Suprapubic skin (tissue), 4 donors: ENCODE data around the gene CMTM1.

Experiments used
- CTCF ChIP-seq, 2 donors: fragments of 200-600 bp in 1 of 2; fragments of 450-650 bp in 1 of 2; sonication (generic) in 1 of 2; IDR thresholded peaks; one replicate each; pipeline ENCODE4 v1.5.1; 2016 to 2019; ENCODE audit warnings: antibody characterized with exemption in 2 of 2, mild to moderate bottlenecking in 1 of 2, moderate library complexity in 1 of 2
- EP300 ChIP-seq: sonication (generic); formaldehyde crosslinking; IDR thresholded peaks from one replicate; pipeline ENCODE4 v1.6.1; 2017; ENCODE audit warnings: antibody characterized with exemption
- POLR2A ChIP-seq, 2 donors: fragments of 450-650 bp; IDR thresholded peaks; one replicate each; pipeline ENCODE4 v1.6.1; 2017; ENCODE audit warnings: antibody characterized with exemption in 2 of 2, mild to moderate bottlenecking in 2 of 2, moderate library complexity in 2 of 2
- POLR2AphosphoS5 ChIP-seq, 3 donors: sonication (generic); formaldehyde crosslinking; IDR thresholded peaks; one replicate each; pipeline ENCODE4 v1.6.1; 2017; ENCODE audit warnings: antibody characterized with exemption in 3 of 3

- peak; percentile 34 to 78 for TF ChIP-seq CTCF (IDR thresholded peaks at IDR 0.05)
- no peak for TF ChIP-seq POLR2AphosphoS5 (IDR thresholded peaks at IDR 0.05)
- no peak for TF ChIP-seq POLR2A (IDR thresholded peaks at IDR 0.05)
- TF ChIP-seq EP300: no peak
Observed at GRCh38 chr16:66604376-66605176, 38.3 kb downstream of the CMTM1 start, which contains the start of gene CMTM3.
